GM12872 (cell line): ENCODE data around the gene HID1.

Experiments used
- CTCF ChIP-seq: IDR thresholded peaks from 3 replicates; pipeline ENCODE4 v1.5.1; 2011; ENCODE audit warnings: low read depth, mild to moderate bottlenecking, low read length, moderate library complexity; ENCODE audit not compliant: insufficient read depth

HID1 gene

GRCh38 chr17:75011401-75012095 lies 39.0 kb upstream of the HID1 start:
- TF ChIP-seq CTCF, result no peak

- TF ChIP-seq CTCF, result no peak
Measured at GRCh38 chr17:75010683-75011400, 38.3 kb upstream of the HID1 start.

DNA sequence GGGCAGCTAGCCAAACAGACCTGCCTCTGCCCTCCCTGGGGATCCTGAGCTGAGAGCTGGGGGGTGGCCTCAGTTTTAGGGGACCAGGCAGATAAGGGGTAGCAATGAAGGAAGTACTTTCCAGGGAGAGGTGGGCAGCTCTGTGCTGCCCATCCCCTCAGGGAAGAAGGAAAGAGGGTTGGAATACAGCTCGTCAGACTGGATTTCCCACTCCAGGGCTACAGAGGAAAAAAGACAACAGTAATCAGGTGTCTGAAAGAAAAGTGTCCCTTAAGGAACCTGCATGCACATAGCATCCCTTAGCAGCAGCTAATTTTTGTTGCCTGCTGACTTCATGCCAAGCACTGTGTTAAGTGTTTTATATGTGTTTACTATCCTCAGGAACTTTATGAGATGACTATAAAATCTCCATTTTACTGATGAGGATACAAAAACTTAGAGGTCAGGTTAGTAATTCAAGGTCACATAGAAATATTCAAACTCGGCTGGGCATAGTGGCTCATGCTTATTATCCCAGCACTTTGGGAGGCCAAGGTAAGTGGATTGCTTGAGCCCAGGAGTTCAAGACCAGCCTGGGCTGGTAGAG lies 36.7 kb upstream of the HID1 start:
- no peak for TF ChIP-seq CTCF

DNA sequence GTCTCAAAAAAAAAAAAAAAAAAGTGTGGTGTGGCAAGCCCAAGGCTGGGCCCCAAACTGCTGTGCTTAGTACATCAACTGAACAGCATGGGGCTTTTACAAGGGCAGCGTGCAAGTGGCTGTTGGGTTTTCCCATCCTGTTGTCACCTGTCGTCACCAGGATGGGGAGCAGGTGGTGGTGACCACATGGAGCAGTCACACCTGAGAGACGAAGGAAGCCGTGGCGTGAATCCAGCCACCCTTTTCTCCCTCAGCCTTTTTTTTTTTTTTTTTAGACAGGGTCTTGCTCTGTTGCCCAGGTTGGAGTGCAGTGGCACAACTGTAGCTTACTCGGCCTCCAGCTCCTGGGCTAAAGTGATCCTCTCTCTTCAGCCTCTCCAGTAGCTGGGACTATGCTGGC lies 35.8 kb upstream of the HID1 start:
- TF ChIP-seq CTCF, result no peak

- TF ChIP-seq CTCF, result no peak
Measured at GRCh38 chr17:75006653-75007052, 34.1 kb upstream of the HID1 start.

GRCh38 chr17:75005291-75005690 lies 32.7 kb upstream of the HID1 start:
- no peak for TF ChIP-seq CTCF

DNA sequence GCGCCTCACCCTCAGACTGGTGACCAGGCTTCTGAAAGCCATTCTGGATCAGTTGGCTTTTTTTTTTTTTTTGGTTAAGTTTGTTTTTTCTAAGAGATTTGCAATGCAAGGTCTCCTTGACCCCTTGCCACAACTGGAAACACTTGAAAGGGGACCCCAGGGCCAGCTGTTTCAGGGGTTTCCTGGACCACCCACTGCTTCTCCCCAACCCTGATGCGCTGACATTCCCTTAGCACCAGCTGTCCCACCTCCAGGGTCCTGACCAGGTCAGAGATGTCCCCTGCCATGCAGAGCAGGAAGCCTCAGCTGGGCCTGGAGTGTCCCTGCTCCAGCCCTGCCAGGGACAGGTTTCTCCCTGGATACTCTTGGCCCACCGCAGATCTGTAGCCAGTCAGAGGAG lies 31.8 kb upstream of the HID1 start:
- TF ChIP-seq CTCF, result no peak
